ENCODE measurements around the gene ARHGAP15. TPM values are rescaled to one million over a fixed set of nuclear protein-coding genes. Genes with fewer than 3 reads are reported as not detected.

ARHGAP15 gene
- total RNA-seq = 261 TPM
- polyA plus RNA-seq = 100 to 1,000 TPM; 242 to 285 (median 260) TPM

- no peaks in the 10 kb centered on the region for H3K9me3 ChIP-seq (ENCODE audit: control insufficient read depth in 2 of 2, low read length in 2 of 2)
- H3K27me3 ChIP-seq (ENCODE audit: control insufficient read depth, insufficient read depth, low read length) = no peaks in the 10 kb centered on the region
- peak within 1 kb of the TSS; percentile 95 for H3K27ac ChIP-seq (ENCODE audit: insufficient read depth, low read length, poor library complexity, severe bottlenecking)
- Mint-ChIP-seq H3K27me3 (no peaks in the 10 kb centered on the region), H3K4me1 (peaks cover 5 to 48% (median 31%) of the 10 kb centered on the region in 4 donors), H3K9me3 (peaks cover 0 to 2% (median 0%) of the 10 kb centered on the region in 7 donors), H3K27ac (peak within 1 kb of the TSS; percentile 95 to 98 (median 97)), H3K36me3 (peaks cover 11% of the 10 kb centered on the region), H3K4me3 (peak within 1 kb of the TSS; percentile 82 to 96 (median 88))
- peaks cover 81% of the 10 kb centered on the region for H3K4me1 ChIP-seq (ENCODE audit: control insufficient read depth, insufficient read depth, low read length, poor library complexity, severe bottlenecking)
- H3K4me3 ChIP-seq (ENCODE audit: low read depth, low read length) = peak within 1 kb of the TSS; percentile 95
- peaks cover 2% of the 10 kb centered on the region for H3K36me3 ChIP-seq (ENCODE audit: control insufficient read depth, insufficient read depth, low read length)
- DNase-seq (peak; percentile 67 to 97 (median 87)), ATAC-seq (ENCODE audit: low read depth in 2 of 2) (peak; percentile 88 to 90)
These were observed at the start of gene ARHGAP15 for GRCh38 chr2:143128681-143129580. Gene ARHGAP15, plus strand, starts transcription at chr2:143129419.

GRCh38 chr2:143081616-143082015, 47.6 kb upstream of the ARHGAP15 start:
- no peaks in the 10 kb centered on the region for H3K27me3 Mint-ChIP-seq

GRCh38 chr2:143083636-143084035, 45.6 kb upstream of the ARHGAP15 start:
- no peak overlapping the region for H3K27ac Mint-ChIP-seq

More at GRCh38 chr2:143081616-143082015, 47.6 kb upstream of the ARHGAP15 start:
- Histone ChIP-seq H3K36me3 (ENCODE audit: control insufficient read depth, insufficient read depth, low read length) (no peaks in the 10 kb centered on the region), H3K9me3 (ENCODE audit: control insufficient read depth in 2 of 2, low read length in 2 of 2) (no peaks in the 10 kb centered on the region), H3K27me3 (ENCODE audit: control insufficient read depth, insufficient read depth, low read length) (no peaks in the 10 kb centered on the region), H3K4me3 (ENCODE audit: low read depth, low read length) (no peak overlapping the region), H3K27ac (ENCODE audit: insufficient read depth, low read length, poor library complexity, severe bottlenecking) (no peak overlapping the region), H3K4me1 (ENCODE audit: control insufficient read depth, insufficient read depth, low read length, poor library complexity, severe bottlenecking) (peaks cover 20% of the 10 kb centered on the region)
- H3K9me3 Mint-ChIP-seq = no peaks in the 10 kb centered on the region
- no peaks in the 10 kb centered on the region for H3K36me3 Mint-ChIP-seq
- DNase-seq (no peak), ATAC-seq (ENCODE audit: low read depth in 2 of 2) (no peak)
- H3K4me1 Mint-ChIP-seq = peaks cover 8 to 29% (median 18%) of the 10 kb centered on the region in 4 donors
- H3K4me3 Mint-ChIP-seq = no peak overlapping the region
- H3K27ac Mint-ChIP-seq = no peak overlapping the region

GRCh38 chr2:143084462-143084861, 44.8 kb upstream of the ARHGAP15 start:
- H3K27ac ChIP-seq (ENCODE audit: insufficient read depth, low read length, poor library complexity, severe bottlenecking) = no peak overlapping the region
- H3K27me3 ChIP-seq (ENCODE audit: control insufficient read depth, insufficient read depth, low read length) = no peaks in the 10 kb centered on the region
- H3K36me3 ChIP-seq (ENCODE audit: control insufficient read depth, insufficient read depth, low read length) = no peaks in the 10 kb centered on the region
- Mint-ChIP-seq H3K4me1 (peaks cover 10 to 29% (median 18%) of the 10 kb centered on the region in 4 donors), H3K4me3 (no peak overlapping the region), H3K27ac (no peak overlapping the region), H3K36me3 (no peaks in the 10 kb centered on the region), H3K27me3 (no peaks in the 10 kb centered on the region), H3K9me3 (no peaks in the 10 kb centered on the region)
- no peak overlapping the region for H3K4me3 ChIP-seq (ENCODE audit: low read depth, low read length)
- no peak for DNase-seq
- H3K4me1 ChIP-seq (ENCODE audit: control insufficient read depth, insufficient read depth, low read length, poor library complexity, severe bottlenecking) = peaks cover 20% of the 10 kb centered on the region
- no peaks in the 10 kb centered on the region for H3K9me3 ChIP-seq (ENCODE audit: control insufficient read depth in 2 of 2, low read length in 2 of 2)
- no peak for ATAC-seq (ENCODE audit: low read depth in 2 of 2)

More at GRCh38 chr2:143083636-143084035, 45.6 kb upstream of the ARHGAP15 start:
- Mint-ChIP-seq H3K36me3 (no peaks in the 10 kb centered on the region), H3K4me1 (peaks cover 10 to 29% (median 18%) of the 10 kb centered on the region in 4 donors), H3K4me3 (no peak overlapping the region), H3K27me3 (no peaks in the 10 kb centered on the region), H3K9me3 (no peaks in the 10 kb centered on the region)
- peaks cover 20% of the 10 kb centered on the region for H3K4me1 ChIP-seq (ENCODE audit: control insufficient read depth, insufficient read depth, low read length, poor library complexity, severe bottlenecking)
- no peaks in the 10 kb centered on the region for H3K9me3 ChIP-seq (ENCODE audit: control insufficient read depth in 2 of 2, low read length in 2 of 2)
- no peak overlapping the region for H3K27ac ChIP-seq (ENCODE audit: insufficient read depth, low read length, poor library complexity, severe bottlenecking)
- peak overlapping the region; percentile 16 for H3K4me3 ChIP-seq (ENCODE audit: low read depth, low read length)
- no peaks in the 10 kb centered on the region for H3K27me3 ChIP-seq (ENCODE audit: control insufficient read depth, insufficient read depth, low read length)
- no peaks in the 10 kb centered on the region for H3K36me3 ChIP-seq (ENCODE audit: control insufficient read depth, insufficient read depth, low read length)
- DNase-seq (peak in 1 of 3 donors; percentile 33), ATAC-seq (ENCODE audit: low read depth in 2 of 2) (peak; percentile 70 to 80)

- peak overlapping the region in 1 of 4 donors; percentile 29 for H3K4me3 Mint-ChIP-seq
- no peaks in the 10 kb centered on the region for H3K9me3 Mint-ChIP-seq
- no peaks in the 10 kb centered on the region for H3K27me3 Mint-ChIP-seq
- peaks cover 10 to 29% (median 18%) of the 10 kb centered on the region in 4 donors for H3K4me1 Mint-ChIP-seq
- DNase-seq (peak in 1 of 3 donors; percentile 42), ATAC-seq (ENCODE audit: low read depth in 2 of 2) (no peak)
- Histone ChIP-seq H3K4me1 (ENCODE audit: control insufficient read depth, insufficient read depth, low read length, poor library complexity, severe bottlenecking) (peaks cover 20% of the 10 kb centered on the region), H3K4me3 (ENCODE audit: low read depth, low read length) (no peak overlapping the region), H3K9me3 (ENCODE audit: control insufficient read depth in 2 of 2, low read length in 2 of 2) (no peaks in the 10 kb centered on the region), H3K27ac (ENCODE audit: insufficient read depth, low read length, poor library complexity, severe bottlenecking) (no peak overlapping the region), H3K27me3 (ENCODE audit: control insufficient read depth, insufficient read depth, low read length) (no peaks in the 10 kb centered on the region), H3K36me3 (ENCODE audit: control insufficient read depth, insufficient read depth, low read length) (no peaks in the 10 kb centered on the region)
- H3K27ac Mint-ChIP-seq = peak overlapping the region; percentile 62 to 70 (median 63)
- no peaks in the 10 kb centered on the region for H3K36me3 Mint-ChIP-seq
These were observed 44.0 kb upstream of the ARHGAP15 start for GRCh38 chr2:143085125-143085784.

GRCh38 chr2:143087033-143087432, 42.2 kb upstream of the ARHGAP15 start:
- Mint-ChIP-seq H3K4me3 (no peak overlapping the region), H3K27ac (no peak overlapping the region), H3K36me3 (no peaks in the 10 kb centered on the region), H3K27me3 (no peaks in the 10 kb centered on the region), H3K9me3 (no peaks in the 10 kb centered on the region), H3K4me1 (peaks cover 10 to 29% (median 18%) of the 10 kb centered on the region in 4 donors)
- Histone ChIP-seq H3K36me3 (ENCODE audit: control insufficient read depth, insufficient read depth, low read length) (no peaks in the 10 kb centered on the region), H3K4me3 (ENCODE audit: low read depth, low read length) (no peak overlapping the region), H3K9me3 (ENCODE audit: control insufficient read depth in 2 of 2, low read length in 2 of 2) (no peaks in the 10 kb centered on the region), H3K4me1 (ENCODE audit: control insufficient read depth, insufficient read depth, low read length, poor library complexity, severe bottlenecking) (peaks cover 20% of the 10 kb centered on the region), H3K27ac (ENCODE audit: insufficient read depth, low read length, poor library complexity, severe bottlenecking) (no peak overlapping the region), H3K27me3 (ENCODE audit: control insufficient read depth, insufficient read depth, low read length) (no peaks in the 10 kb centered on the region)
- no peak for ATAC-seq (ENCODE audit: low read depth in 2 of 2)
- no peak for DNase-seq

GRCh38 chr2:143088388-143088787, 40.8 kb upstream of the ARHGAP15 start:
- Mint-ChIP-seq H3K27me3 (no peaks in the 10 kb centered on the region), H3K36me3 (no peaks in the 10 kb centered on the region), H3K4me3 (no peak overlapping the region), H3K4me1 (peaks cover 10 to 29% (median 18%) of the 10 kb centered on the region in 4 donors), H3K27ac (no peak overlapping the region), H3K9me3 (no peaks in the 10 kb centered on the region)
- Histone ChIP-seq H3K27ac (ENCODE audit: insufficient read depth, low read length, poor library complexity, severe bottlenecking) (no peak overlapping the region), H3K4me1 (ENCODE audit: control insufficient read depth, insufficient read depth, low read length, poor library complexity, severe bottlenecking) (peaks cover 20% of the 10 kb centered on the region), H3K36me3 (ENCODE audit: control insufficient read depth, insufficient read depth, low read length) (no peaks in the 10 kb centered on the region), H3K27me3 (ENCODE audit: control insufficient read depth, insufficient read depth, low read length) (no peaks in the 10 kb centered on the region), H3K4me3 (ENCODE audit: low read depth, low read length) (no peak overlapping the region), H3K9me3 (ENCODE audit: control insufficient read depth in 2 of 2, low read length in 2 of 2) (no peaks in the 10 kb centered on the region)
- DNase-seq = no peak
- ATAC-seq (ENCODE audit: low read depth in 2 of 2) = no peak

Measured in CD4-positive, CD25-positive, alpha-beta regulatory T cell (primary cell).